Measurements from ENCODE around the gene RFLNA. TPM values are rescaled to one million over a fixed set of nuclear protein-coding genes. Genes with fewer than 3 reads are reported as not detected.

Gene RFLNA
- total and polyA plus RNA-seq, 2 experiments from 2014 or later = 3.9 to 20.4 TPM

GRCh38 chr12:124296295-124296915, 1.5 kb downstream of the RFLNA start (continued):
- TF ChIP-seq CTCF (conservative IDR thresholded peaks at IDR 0.05; ENCODE audit: low read depth in 2 of 2) = no peak

- H3K79me2 ChIP-seq (replicated peaks; ENCODE audit: insufficient read depth) = peaks cover 23% of the 10 kb centered on the region
- no peak for ATAC-seq
- no peak for DNase-seq (ENCODE audit: low spot score)
These were observed 2.0 kb downstream of the RFLNA start for GRCh38 chr12:124296916-124297351.

More at GRCh38 chr12:124296916-124297351, 2.0 kb downstream of the RFLNA start:
- Histone ChIP-seq H4K20me1 (replicated peaks; ENCODE audit: insufficient read depth) (no peaks in the 10 kb centered on the region; the same call in 1 of the 2 replicates), H3K27me3 (ENCODE audit: insufficient read depth) (peaks cover 29% of the 10 kb centered on the region), H3K4me1 (ENCODE audit: insufficient read depth) (peaks cover 33% of the 10 kb centered on the region), H3K4me3 (peak overlapping the region; percentile 66), H3K36me3 (ENCODE audit: insufficient read depth) (no peaks in the 10 kb centered on the region), H3K4me2 (peak overlapping the region; percentile 92), H3K9me2 (ENCODE audit: insufficient read depth) (no peaks in the 10 kb centered on the region), H3F3A (replicated peaks; ENCODE audit: low read depth) (peaks cover 8% of the 10 kb centered on the region; the same call in 1 of the 2 replicates), H2AFZ (no peak overlapping the region), H3K27ac (ENCODE audit: low read depth) (no peak overlapping the region)
- H3K36me3 Mint-ChIP-seq (ENCODE audit: low read depth) = peaks cover 4% of the 10 kb centered on the region
- peaks cover 43% of the 10 kb centered on the region for H3K4me1 Mint-ChIP-seq
- no peak overlapping the region for H3K27ac Mint-ChIP-seq
- H3K4me3 Mint-ChIP-seq = peak overlapping the region; percentile 80
- H3K9me3 Mint-ChIP-seq = no peaks in the 10 kb centered on the region
- H3K27me3 Mint-ChIP-seq (ENCODE audit: insufficient read depth, low read depth, poor library complexity) = peaks cover 31% of the 10 kb centered on the region
- no peak for TF ChIP-seq EZH2phosphoT487 (IDR thresholded peaks at IDR 0.05; ENCODE audit: unreplicated experiment)
- no peak for TF ChIP-seq ETS1 (IDR thresholded peaks at IDR 0.05)
- TF ChIP-seq ZNF462 (CRISPR knock-in tag; IDR thresholded peaks at IDR 0.05) = no peak
- TF ChIP-seq CTCF (conservative IDR thresholded peaks at IDR 0.05; ENCODE audit: low read depth in 2 of 2) = no peak
- TF ChIP-seq ZNF114 (CRISPR knock-in tag; IDR thresholded peaks at IDR 0.05) = no peak
- TF ChIP-seq ZNF331 (CRISPR knock-in tag; IDR thresholded peaks at IDR 0.05; ENCODE audit: low read depth) = no peak
- TF ChIP-seq POLR2AphosphoS5 (IDR thresholded peaks at IDR 0.05; ENCODE audit: low read depth) = no peak

Measured in GM23338 (cell line).